ENCODE results near the gene OPA1.

DNA sequence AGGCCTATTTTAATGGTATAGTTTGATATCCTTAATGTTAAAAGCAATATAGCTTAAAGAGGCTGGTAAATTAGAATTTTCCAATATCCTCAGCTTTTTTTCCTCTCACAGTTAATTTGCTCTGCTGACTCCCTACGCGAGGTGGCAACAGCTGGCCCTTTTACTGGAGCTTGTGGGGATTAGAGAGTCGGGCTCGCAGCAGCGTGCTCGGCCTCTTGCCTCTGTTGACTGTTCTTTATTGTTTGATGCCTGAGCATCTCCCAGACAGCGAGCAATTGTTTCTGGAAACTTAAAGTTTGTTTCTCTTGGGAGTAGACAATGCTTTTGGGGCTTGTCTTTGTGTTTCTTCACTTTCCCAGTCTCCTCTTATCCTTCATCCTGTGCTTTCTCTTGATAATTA is 80.8 kb downstream of the OPA1 start:
- TF ChIP-seq, protein P1, sequence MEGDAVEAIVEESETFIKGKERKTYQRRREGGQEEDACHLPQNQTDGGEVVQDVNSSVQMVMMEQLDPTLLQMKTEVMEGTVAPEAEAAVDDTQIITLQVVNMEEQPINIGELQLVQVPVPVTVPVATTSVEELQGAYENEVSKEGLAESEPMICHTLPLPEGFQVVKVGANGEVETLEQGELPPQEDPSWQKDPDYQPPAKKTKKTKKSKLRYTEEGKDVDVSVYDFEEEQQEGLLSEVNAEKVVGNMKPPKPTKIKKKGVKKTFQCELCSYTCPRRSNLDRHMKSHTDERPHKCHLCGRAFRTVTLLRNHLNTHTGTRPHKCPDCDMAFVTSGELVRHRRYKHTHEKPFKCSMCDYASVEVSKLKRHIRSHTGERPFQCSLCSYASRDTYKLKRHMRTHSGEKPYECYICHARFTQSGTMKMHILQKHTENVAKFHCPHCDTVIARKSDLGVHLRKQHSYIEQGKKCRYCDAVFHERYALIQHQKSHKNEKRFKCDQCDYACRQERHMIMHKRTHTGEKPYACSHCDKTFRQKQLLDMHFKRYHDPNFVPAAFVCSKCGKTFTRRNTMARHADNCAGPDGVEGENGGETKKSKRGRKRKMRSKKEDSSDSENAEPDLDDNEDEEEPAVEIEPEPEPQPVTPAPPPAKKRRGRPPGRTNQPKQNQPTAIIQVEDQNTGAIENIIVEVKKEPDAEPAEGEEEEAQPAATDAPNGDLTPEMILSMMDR (IDR thresholded peaks at IDR 0.05) = no peak
- TF ChIP-seq POLR2A (IDR thresholded peaks at IDR 0.05) = no peak
